Omental fat pad (tissue), 4 donors: ENCODE results near the gene ITPR2. TPM values are rescaled to one million over a fixed set of nuclear protein-coding genes. Genes with fewer than 3 reads are reported as not detected.
"Not testable (repeated sequence)": the region's sequence is repeated elsewhere in the genome, so short reads cannot be mapped to it uniquely, and the experiment has no call there.

Experiments used
- ATAC-seq: fragments of 150-250 bp; one replicate; pipeline ENCODE4 v1.9.1; 2016; ENCODE audit warnings: mild to moderate bottlenecking, moderate library complexity; ENCODE audit not compliant: low FRiP score
- DNase-seq: peaks from one replicate; pipeline ENCODE4 v3.0.0-alpha.2; 2019; ENCODE audit warnings: low spot score
- CTCF ChIP-seq, 3 donors: fragments of 450-650 bp; IDR thresholded peaks; one replicate each; pipeline ENCODE4 v1.5.1; 2016 to 2017; ENCODE audit warnings: antibody characterized with exemption in 3 of 3, mild to moderate bottlenecking in 3 of 3, moderate library complexity in 2 of 3
- total RNA-seq, 4 donors: library from RNA; depleted of rRNA; stranded (reverse); fragments of >200 nt; gene quantifications; one replicate each; pipeline ENCODE4 v1.1.0, GENCODE V29; 2016

ITPR2 gene
- total RNA-seq, 4 donors from 2014 or later: 39.0 to 62.9 (median 47.4) TPM

GRCh38 chr12:26870491-26871419 lies 37.8 kb upstream of the ITPR2 start:
- DNase-seq: no peak
- peak; percentile 85 for ATAC-seq
- no peak for TF ChIP-seq CTCF (IDR thresholded peaks at IDR 0.05)

- ATAC-seq (no peak), DNase-seq (no peak)
- TF ChIP-seq CTCF (IDR thresholded peaks at IDR 0.05): no peak
Measured at GRCh38 chr12:26869908-26870459, 37.0 kb upstream of the ITPR2 start.

- TF ChIP-seq CTCF (IDR thresholded peaks at IDR 0.05): no peak
- DNase-seq: no peak
- ATAC-seq: no peak
Measured at GRCh38 chr12:26869104-26869494, 36.1 kb upstream of the ITPR2 start.

GRCh38 chr12:26868447-26869103 lies 35.6 kb upstream of the ITPR2 start:
- ATAC-seq (no peak), DNase-seq (no peak)
- no peak for TF ChIP-seq CTCF (IDR thresholded peaks at IDR 0.05)

- ATAC-seq (no peak), DNase-seq (no peak)
- no peak for TF ChIP-seq CTCF (IDR thresholded peaks at IDR 0.05)
Measured at GRCh38 chr12:26867080-26867479, 34.1 kb upstream of the ITPR2 start.

- ATAC-seq (no peak), DNase-seq (no peak)
- TF ChIP-seq CTCF (IDR thresholded peaks at IDR 0.05): no peak
Measured at GRCh38 chr12:26863515-26863914, 30.5 kb upstream of the ITPR2 start.

GRCh38 chr12:26862787-26863186 lies 29.8 kb upstream of the ITPR2 start:
- ATAC-seq, DNase-seq: not testable (repeated sequence)
